ENCODE data around the gene SLX4IP. TPM values are rescaled to one million over a fixed set of nuclear protein-coding genes. Genes with fewer than 3 reads are reported as not detected.

Gene SLX4IP
- total RNA-seq, 1 donor from 2014 or later = 5.3 TPM

DNA sequence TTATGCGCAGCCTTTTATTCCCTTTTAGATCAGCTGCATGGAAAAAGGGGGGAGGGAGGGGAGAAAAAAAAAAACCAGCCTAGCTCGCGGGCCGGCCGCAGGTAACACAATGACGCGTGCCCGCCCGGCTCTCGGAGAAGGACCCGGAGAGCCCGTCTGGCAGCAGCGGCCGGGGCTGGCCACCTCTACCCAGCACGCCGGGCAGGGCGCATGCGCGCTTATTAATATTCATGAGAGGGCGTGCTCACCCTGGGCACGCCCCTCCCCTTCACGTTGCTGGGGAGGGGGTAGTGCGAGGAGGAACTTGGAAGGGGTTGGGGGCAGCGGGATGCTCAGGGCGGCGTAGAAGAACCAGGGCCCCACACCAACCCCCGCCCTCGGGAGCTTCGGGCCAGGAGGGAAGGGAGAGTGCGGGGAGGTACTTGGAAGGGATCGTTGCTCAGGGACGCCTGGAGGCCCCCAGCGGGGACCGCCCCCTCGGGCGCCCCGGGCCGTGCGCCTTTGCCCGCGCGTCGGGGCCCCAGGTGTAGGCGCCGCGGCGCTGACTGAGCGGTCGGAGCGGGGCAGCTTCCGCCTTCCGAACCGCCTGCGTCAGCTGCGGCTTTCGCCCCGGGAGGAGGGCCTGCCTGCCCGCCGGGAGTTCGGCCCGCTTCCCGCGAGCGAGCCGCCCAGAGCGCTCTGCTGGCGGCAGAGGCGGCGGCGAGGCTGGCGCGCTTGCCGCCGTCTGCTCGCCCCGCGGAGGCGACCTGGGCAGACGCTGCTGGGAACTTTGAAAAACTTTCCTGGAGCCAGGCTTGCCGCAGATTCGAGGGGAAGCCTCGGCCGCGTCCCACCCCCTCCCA, 239.0 kb downstream of the SLX4IP start, which contains the start of gene JAG1:
Gene JAG1 (minus strand): TSS at position 158 of the 842 bp plus-strand sequence. CDS start 469 bp downstream, outside the sequence.
- peak within 1 kb of the TSS; percentile 72 for H3K4me3 ChIP-seq (ENCODE audit: insufficient read depth, low read depth, low read length)
- H3K36me3 Mint-ChIP-seq (ENCODE audit: low read depth, unreplicated experiment) = peaks cover 27% of the 10 kb centered on the region
- H3K27ac ChIP-seq (ENCODE audit: low read depth, low read length) = peak within 1 kb of the TSS; percentile 97
- peaks cover 30% of the 10 kb centered on the region for H4K20me1 ChIP-seq (ENCODE audit: insufficient read depth, low read length)
- H3K9me3 Mint-ChIP-seq (ENCODE audit: unreplicated experiment) = no peaks in the 10 kb centered on the region
- peaks cover 31% of the 10 kb centered on the region for H3K4me1 ChIP-seq (ENCODE audit: insufficient read depth, low read length)
- peaks cover 25% of the 10 kb centered on the region for H3K4me1 Mint-ChIP-seq (ENCODE audit: low read depth, unreplicated experiment)
- peak; percentile 83 for DNase-seq (ENCODE audit: low read depth)
- no peak for FAIRE-seq
- H3K27me3 Mint-ChIP-seq (ENCODE audit: low read depth, unreplicated experiment) = no peaks in the 10 kb centered on the region
- peak within 1 kb of the TSS; percentile 93 for H3K4me2 ChIP-seq (ENCODE audit: low read length)
- peak within 1 kb of the TSS; percentile 93 for H3K9ac ChIP-seq (ENCODE audit: low read length)
- H3K27me3 ChIP-seq (ENCODE audit: insufficient read depth, low read length) = no peaks in the 10 kb centered on the region
- H3K36me3 ChIP-seq (ENCODE audit: insufficient read depth, low read length) = peaks cover 1% of the 10 kb centered on the region
- H3K4me3 Mint-ChIP-seq (ENCODE audit: unreplicated experiment) = peak within 1 kb of the TSS; percentile 93
- peak within 1 kb of the TSS; percentile 71 for H2AFZ ChIP-seq (ENCODE audit: low read depth, low read length)
- peak within 1 kb of the TSS; percentile 99 for H3K27ac Mint-ChIP-seq (ENCODE audit: unreplicated experiment)
- peaks cover 42% of the 10 kb centered on the region for H3K79me2 ChIP-seq (ENCODE audit: insufficient read depth, low read length)
- no peaks in the 10 kb centered on the region for H3K9me3 ChIP-seq (ENCODE audit: insufficient read depth, low read depth, low read length)
- no peak for TF ChIP-seq EZH2 (IDR thresholded peaks at IDR 0.05; ENCODE audit: insufficient read depth, low read length)
- TF ChIP-seq, protein P1, sequence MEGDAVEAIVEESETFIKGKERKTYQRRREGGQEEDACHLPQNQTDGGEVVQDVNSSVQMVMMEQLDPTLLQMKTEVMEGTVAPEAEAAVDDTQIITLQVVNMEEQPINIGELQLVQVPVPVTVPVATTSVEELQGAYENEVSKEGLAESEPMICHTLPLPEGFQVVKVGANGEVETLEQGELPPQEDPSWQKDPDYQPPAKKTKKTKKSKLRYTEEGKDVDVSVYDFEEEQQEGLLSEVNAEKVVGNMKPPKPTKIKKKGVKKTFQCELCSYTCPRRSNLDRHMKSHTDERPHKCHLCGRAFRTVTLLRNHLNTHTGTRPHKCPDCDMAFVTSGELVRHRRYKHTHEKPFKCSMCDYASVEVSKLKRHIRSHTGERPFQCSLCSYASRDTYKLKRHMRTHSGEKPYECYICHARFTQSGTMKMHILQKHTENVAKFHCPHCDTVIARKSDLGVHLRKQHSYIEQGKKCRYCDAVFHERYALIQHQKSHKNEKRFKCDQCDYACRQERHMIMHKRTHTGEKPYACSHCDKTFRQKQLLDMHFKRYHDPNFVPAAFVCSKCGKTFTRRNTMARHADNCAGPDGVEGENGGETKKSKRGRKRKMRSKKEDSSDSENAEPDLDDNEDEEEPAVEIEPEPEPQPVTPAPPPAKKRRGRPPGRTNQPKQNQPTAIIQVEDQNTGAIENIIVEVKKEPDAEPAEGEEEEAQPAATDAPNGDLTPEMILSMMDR (IDR thresholded peaks at IDR 0.05; ENCODE audit: insufficient read depth, low read depth, low read length) = no peak

DNA sequence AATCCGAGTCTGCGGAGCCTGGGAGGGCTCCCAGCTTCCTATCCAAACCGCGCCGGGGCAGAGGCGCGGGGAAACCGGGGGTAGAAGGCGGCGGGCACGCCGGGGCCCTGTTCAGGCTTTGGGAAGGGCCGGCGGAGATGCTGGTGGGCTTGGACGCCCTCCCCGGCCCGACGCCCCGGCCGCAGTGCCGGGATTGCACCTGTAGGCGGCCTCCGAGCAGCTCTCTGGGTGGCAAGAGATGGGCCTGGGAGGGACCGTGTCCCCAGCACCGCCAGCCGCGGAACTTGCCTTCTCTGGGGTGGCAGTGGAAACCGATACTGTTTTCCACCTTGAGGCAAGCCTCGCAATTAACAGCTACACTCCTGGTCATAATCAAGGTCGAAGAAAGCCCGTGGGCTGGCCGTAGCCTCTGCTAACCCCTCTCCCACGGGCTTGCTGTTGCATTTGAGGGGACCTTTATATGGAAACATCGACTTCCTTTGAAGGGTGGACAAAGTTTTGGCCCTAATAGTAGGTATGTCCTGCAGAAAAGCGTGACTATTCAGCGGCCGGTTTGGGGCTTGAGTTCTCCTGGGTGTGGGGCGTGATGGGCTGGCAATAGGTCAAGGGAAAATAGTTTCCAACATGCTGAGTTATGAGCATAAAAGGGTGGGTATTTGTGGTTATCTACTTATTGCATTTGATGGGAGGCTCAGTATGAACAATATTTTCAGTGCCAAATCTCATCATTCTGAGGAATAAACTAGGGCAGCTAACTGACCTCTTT, 239.8 kb downstream of the SLX4IP start:
- Histone ChIP-seq H3K27me3 (ENCODE audit: insufficient read depth, low read length) (no peaks in the 10 kb centered on the region), H4K20me1 (ENCODE audit: insufficient read depth, low read length) (peaks cover 23% of the 10 kb centered on the region), H3K9ac (ENCODE audit: low read length) (peak overlapping the region; percentile 93), H3K27ac (ENCODE audit: low read depth, low read length) (peak overlapping the region; percentile 97), H3K79me2 (ENCODE audit: insufficient read depth, low read length) (peaks cover 34% of the 10 kb centered on the region), H3K36me3 (ENCODE audit: insufficient read depth, low read length) (no peaks in the 10 kb centered on the region), H2AFZ (ENCODE audit: low read depth, low read length) (peak overlapping the region; percentile 71), H3K4me3 (ENCODE audit: insufficient read depth, low read depth, low read length) (peak overlapping the region; percentile 72), H3K4me1 (ENCODE audit: insufficient read depth, low read length) (peaks cover 25% of the 10 kb centered on the region), H3K4me2 (ENCODE audit: low read length) (peak overlapping the region; percentile 93), H3K9me3 (ENCODE audit: insufficient read depth, low read depth, low read length) (no peaks in the 10 kb centered on the region)
- FAIRE-seq (no peak), DNase-seq (ENCODE audit: low read depth) (no peak)
- Mint-ChIP-seq H3K4me1 (ENCODE audit: low read depth, unreplicated experiment) (peaks cover 26% of the 10 kb centered on the region), H3K9me3 (ENCODE audit: unreplicated experiment) (no peaks in the 10 kb centered on the region), H3K36me3 (ENCODE audit: low read depth, unreplicated experiment) (peaks cover 26% of the 10 kb centered on the region), H3K27me3 (ENCODE audit: low read depth, unreplicated experiment) (no peaks in the 10 kb centered on the region), H3K27ac (ENCODE audit: unreplicated experiment) (peak overlapping the region; percentile 99), H3K4me3 (ENCODE audit: unreplicated experiment) (peak overlapping the region; percentile 93)
- TF ChIP-seq, protein P1 (IDR thresholded peaks at IDR 0.05; ENCODE audit: insufficient read depth, low read depth, low read length) = peak; percentile 47
- TF ChIP-seq EZH2 (IDR thresholded peaks at IDR 0.05; ENCODE audit: insufficient read depth, low read length) = no peak

Data from astrocyte (in vitro differentiated cells and primary cell).